Tibial artery (tissue), 4 donors: ENCODE results near the gene SLCO3A1.

ENCODE experiments used
- DNase-seq, 2 donors: peaks; one replicate each; pipeline ENCODE4 v3.0.0-alpha.2; 2019
- H3K27ac ChIP-seq, 2 donors: fragments of 200-600 bp; sonication (generic) in 1 of 2; 1 replicate in 1 of 2; 2 replicates in 1 of 2; pipeline ENCODE4 v1.5.1; 2018 to 2019; ENCODE audit warnings: mild to moderate bottlenecking in 1 of 2
- H3K27me3 ChIP-seq, 2 donors: fragments of 200-600 bp; sonication (generic) in 1 of 2; one replicate each; pipeline versions ENCODE4 v1.5.1 to v1.6.0; 2016 to 2019
- H3K36me3 ChIP-seq, 3 donors: fragments of 200-600 bp; sonication (generic) in 2 of 3; one replicate each; pipeline ENCODE4 v1.5.1; 2016 to 2019; ENCODE audit warnings: mild to moderate bottlenecking in 2 of 3
- H3K4me1 ChIP-seq, 4 donors: fragments of 200-600 bp; sonication (generic) in 2 of 4; 1 replicate in 3 of 4; 2 replicates in 1 of 4; pipeline ENCODE4 v1.5.1; 2016 to 2019
- H3K4me3 ChIP-seq, 2 donors: fragments of 200-600 bp; sonication (generic) in 1 of 2; 1 replicate in 1 of 2; 2 replicates in 1 of 2; pipeline ENCODE4 v1.5.1; 2018 to 2019; ENCODE audit warnings: mild to moderate bottlenecking in 2 of 2
- H3K9me3 ChIP-seq, 3 donors: fragments of 200-600 bp; sonication (generic) in 1 of 3; one replicate each; pipeline ENCODE4 v1.5.1; 2016 to 2019
- intact Hi-C: fragments of 100-400 bp; cut with DNase I; formaldehyde crosslinking; loops from one replicate; pipeline ENCODE4 v1.15.0; 2023; ENCODE audit warnings: low total_unique reads
- TF ChIP-seq, protein P1 (sequence below), 2 experiments: fragments of 200-600 bp in 1 of 2; fragments of 450-650 bp in 1 of 2; IDR thresholded peaks; one replicate each; pipeline ENCODE4 v1.5.1; 2017 to 2019; ENCODE audit warnings: antibody characterized with exemption in 2 of 2, mild to moderate bottlenecking in 1 of 2, moderate library complexity in 1 of 2

SLCO3A1 gene

DNA sequence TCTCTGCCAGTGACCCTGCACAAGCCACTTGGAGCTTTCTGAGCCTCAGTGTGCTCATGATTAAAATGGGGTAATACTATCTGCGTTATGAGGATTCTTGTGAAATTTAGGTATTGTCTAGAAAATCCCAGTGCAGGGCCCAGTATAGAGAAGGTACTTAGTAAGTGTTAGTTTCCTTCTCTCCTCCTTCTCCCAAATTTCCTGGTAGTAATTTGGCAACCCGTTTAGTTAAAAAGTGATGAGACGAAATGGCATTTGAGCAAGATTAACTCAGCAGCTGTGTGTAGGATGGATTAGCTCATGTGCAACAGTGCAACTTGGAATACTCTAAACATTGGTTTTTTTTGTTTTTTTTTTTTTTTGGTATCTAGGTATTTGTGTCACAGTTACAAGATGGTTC is 84.6 kb downstream of the SLCO3A1 start:
- no peaks in the 10 kb centered on the region for H3K27me3 ChIP-seq
- intact Hi-C loops = no loop called here
- no peaks in the 10 kb centered on the region for H3K9me3 ChIP-seq
- no peak overlapping the region for H3K4me3 ChIP-seq
- no peak for DNase-seq
- TF ChIP-seq, protein P1, sequence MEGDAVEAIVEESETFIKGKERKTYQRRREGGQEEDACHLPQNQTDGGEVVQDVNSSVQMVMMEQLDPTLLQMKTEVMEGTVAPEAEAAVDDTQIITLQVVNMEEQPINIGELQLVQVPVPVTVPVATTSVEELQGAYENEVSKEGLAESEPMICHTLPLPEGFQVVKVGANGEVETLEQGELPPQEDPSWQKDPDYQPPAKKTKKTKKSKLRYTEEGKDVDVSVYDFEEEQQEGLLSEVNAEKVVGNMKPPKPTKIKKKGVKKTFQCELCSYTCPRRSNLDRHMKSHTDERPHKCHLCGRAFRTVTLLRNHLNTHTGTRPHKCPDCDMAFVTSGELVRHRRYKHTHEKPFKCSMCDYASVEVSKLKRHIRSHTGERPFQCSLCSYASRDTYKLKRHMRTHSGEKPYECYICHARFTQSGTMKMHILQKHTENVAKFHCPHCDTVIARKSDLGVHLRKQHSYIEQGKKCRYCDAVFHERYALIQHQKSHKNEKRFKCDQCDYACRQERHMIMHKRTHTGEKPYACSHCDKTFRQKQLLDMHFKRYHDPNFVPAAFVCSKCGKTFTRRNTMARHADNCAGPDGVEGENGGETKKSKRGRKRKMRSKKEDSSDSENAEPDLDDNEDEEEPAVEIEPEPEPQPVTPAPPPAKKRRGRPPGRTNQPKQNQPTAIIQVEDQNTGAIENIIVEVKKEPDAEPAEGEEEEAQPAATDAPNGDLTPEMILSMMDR (IDR thresholded peaks at IDR 0.05) = no peak
- H3K36me3 ChIP-seq = no peaks in the 10 kb centered on the region
- H3K4me1 ChIP-seq = peaks cover 0 to 55% (median 39%) of the 10 kb centered on the region in 4 donors
- H3K27ac ChIP-seq = no peak overlapping the region

GRCh38 chr15:91939403-91939831 is 85.9 kb downstream of the SLCO3A1 start:
- H3K4me3 ChIP-seq = no peak overlapping the region
- no peaks in the 10 kb centered on the region for H3K9me3 ChIP-seq
- H3K4me1 ChIP-seq = peaks cover 0 to 68% (median 45%) of the 10 kb centered on the region in 4 donors
- no peaks in the 10 kb centered on the region for H3K36me3 ChIP-seq
- intact Hi-C loops = no loop called here
- H3K27ac ChIP-seq = peak overlapping the region in 1 of 2 donors; percentile 33
- H3K27me3 ChIP-seq = no peaks in the 10 kb centered on the region
- DNase-seq = no peak
- TF ChIP-seq, protein P1 (IDR thresholded peaks at IDR 0.05) = no peak

- Histone ChIP-seq H3K36me3 (no peaks in the 10 kb centered on the region), H3K27me3 (no peaks in the 10 kb centered on the region), H3K4me1 (peaks cover 0 to 71% (median 44%) of the 10 kb centered on the region in 4 donors), H3K9me3 (no peaks in the 10 kb centered on the region), H3K4me3 (no peak overlapping the region), H3K27ac (peak overlapping the region in 1 of 2 donors; percentile 33)
- TF ChIP-seq, protein P1 (IDR thresholded peaks at IDR 0.05) = no peak
- intact Hi-C loops = no loop called here
- no peak for DNase-seq
These were observed 87.2 kb downstream of the SLCO3A1 start for GRCh38 chr15:91940496-91941381.

DNA sequence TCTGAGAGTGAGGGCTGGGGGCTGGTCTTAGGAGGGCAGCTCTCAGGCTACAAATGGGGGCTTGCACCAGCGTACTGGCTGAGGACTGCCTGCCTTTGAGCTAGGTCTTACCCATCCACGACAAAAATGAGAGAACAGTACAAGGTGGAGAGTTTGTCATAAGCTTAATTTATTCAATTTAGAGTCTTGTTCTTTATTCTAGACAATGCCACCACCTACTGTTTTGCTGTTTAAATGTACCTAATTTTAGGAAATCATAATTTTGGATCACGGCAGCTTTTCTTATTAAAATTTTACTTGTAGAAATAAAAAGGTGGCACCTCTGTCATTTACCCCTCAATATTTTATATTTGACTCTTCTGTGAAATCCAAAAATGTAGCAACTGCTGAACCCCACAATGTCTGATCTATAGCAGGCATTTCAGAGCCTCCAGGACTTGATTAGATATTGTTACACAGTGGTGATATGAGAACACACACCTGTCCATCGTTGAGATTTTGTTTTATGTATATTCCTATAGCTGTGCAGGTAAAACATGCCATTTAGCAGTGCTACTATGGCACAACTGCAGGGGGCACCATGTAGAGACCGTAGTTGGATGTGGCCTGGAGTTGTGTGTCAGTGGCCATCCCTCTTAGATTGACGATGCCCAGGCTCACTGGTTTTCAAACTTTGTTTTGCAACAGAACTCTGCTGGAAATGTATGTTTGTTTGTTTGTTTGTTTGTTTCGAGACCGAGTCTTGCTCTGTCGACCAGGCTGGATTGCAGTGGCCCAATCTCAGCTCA is 88.6 kb downstream of the SLCO3A1 start:
- peaks cover 0 to 69% (median 41%) of the 10 kb centered on the region in 4 donors for H3K4me1 ChIP-seq
- intact Hi-C loops = no loop called here

DNA sequence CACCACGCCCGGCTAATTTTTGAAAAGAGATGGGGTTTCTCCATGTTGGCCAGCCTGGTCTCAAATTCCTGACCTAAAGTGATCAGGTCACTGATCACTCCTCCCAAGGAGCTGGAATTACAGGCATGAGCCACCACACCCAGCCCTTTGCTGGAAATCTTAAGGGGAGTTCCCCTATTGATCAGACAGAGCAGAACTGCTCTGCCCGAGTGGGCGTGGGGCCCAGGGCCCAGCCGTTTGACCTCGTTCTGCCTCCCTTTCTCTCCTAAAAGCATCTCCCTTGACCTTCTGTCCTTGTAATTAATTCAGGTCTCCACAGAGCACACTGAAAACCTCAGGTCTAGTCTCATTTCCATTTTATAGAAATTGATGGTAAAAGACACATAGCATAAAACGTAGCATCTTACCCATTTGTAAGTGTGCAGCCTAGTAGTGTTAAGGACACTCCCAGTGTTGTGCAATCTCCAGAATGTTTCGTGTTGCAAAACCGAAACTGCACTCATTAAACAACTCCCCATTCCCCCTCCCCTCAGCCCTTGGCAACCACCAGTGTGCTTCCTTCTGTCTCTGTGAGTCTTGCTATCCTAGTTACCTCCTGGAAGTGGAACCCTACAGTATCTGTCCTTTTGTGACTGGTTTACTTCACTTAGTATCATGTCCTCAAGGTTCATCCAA is 89.3 kb downstream of the SLCO3A1 start:
- H3K27ac ChIP-seq = no peak overlapping the region
- intact Hi-C loops = no loop called here
- DNase-seq = peak; percentile 92 to 95

More for the DNA sequence above, 88.6 kb downstream of the SLCO3A1 start:
- TF ChIP-seq, protein P1 (IDR thresholded peaks at IDR 0.05) = no peak
- Histone ChIP-seq H3K36me3 (no peaks in the 10 kb centered on the region), H3K27me3 (no peaks in the 10 kb centered on the region), H3K9me3 (no peaks in the 10 kb centered on the region), H3K4me3 (no peak overlapping the region), H3K27ac (no peak overlapping the region)
- DNase-seq = no peak

More for the DNA sequence above, 89.3 kb downstream of the SLCO3A1 start:
- Histone ChIP-seq H3K4me3 (peak overlapping the region in 1 of 2 donors; percentile 8), H3K27me3 (no peaks in the 10 kb centered on the region), H3K9me3 (no peaks in the 10 kb centered on the region), H3K36me3 (no peaks in the 10 kb centered on the region), H3K4me1 (peaks cover 0 to 69% (median 44%) of the 10 kb centered on the region in 4 donors)
- TF ChIP-seq, protein P1 (IDR thresholded peaks at IDR 0.05) = no peak
